OCI-LY1 (cell line): ENCODE measurements around the gene ZNF618.
"Not testable (repeated sequence)": the region's sequence is repeated elsewhere in the genome, so short reads cannot be mapped to it uniquely, and the experiment has no call there.

Experiments used
- H2AFZ ChIP-seq: fragments of 200-600 bp; sonication (generic), shearing (Covaris generic); 2 replicates; pipeline ENCODE4 v1.6.0; 2014; ENCODE audit warnings: antibody characterized with exemption, mild to moderate bottlenecking, low read length
- H3F3A ChIP-seq: fragments of 200-600 bp; sonication (generic), shearing (Covaris generic); 2 replicates; pipeline ENCODE4 v1.6.0; 2014; ENCODE audit warnings: mild to moderate bottlenecking, antibody characterized with exemption, low read length, moderate library complexity; ENCODE audit not compliant: insufficient read depth
- H3K27ac ChIP-seq: fragments of 200-600 bp; sonication (generic); 2 replicates; pipeline ENCODE4 v1.5.1; 2014; ENCODE audit warnings: low read length, mixed run types, mild to moderate bottlenecking, low read depth; ENCODE audit not compliant: poor library complexity, severe bottlenecking
- H3K27me3 ChIP-seq: fragments of 200-600 bp; sonication (generic); 2 replicates; pipeline ENCODE4 v1.6.0; 2014; ENCODE audit warnings: antibody characterized with exemption, mild to moderate bottlenecking, low read length, moderate library complexity; ENCODE audit not compliant: insufficient read depth
- H3K36me3 ChIP-seq: fragments of 200-600 bp; sonication (generic); 2 replicates; pipeline ENCODE4 v1.6.1; 2014; ENCODE audit warnings: mild to moderate bottlenecking, antibody characterized with exemption, low read length, moderate library complexity, mixed read lengths; ENCODE audit not compliant: insufficient read depth
- H3K4me1 ChIP-seq: fragments of 200-600 bp; sonication (generic); 2 replicates; pipeline ENCODE4 v1.5.1; 2014; ENCODE audit warnings: mild to moderate bottlenecking, low read length, moderate library complexity; ENCODE audit not compliant: insufficient read depth, severe bottlenecking
- H3K4me2 ChIP-seq: fragments of 200-600 bp; sonication (generic), shearing (Covaris generic); 2 replicates; pipeline ENCODE4 v1.6.1; 2014; ENCODE audit warnings: low read length
- H3K4me3 ChIP-seq: fragments of 200-600 bp; sonication (generic); 2 replicates; pipeline ENCODE4 v1.5.1; 2014; ENCODE audit warnings: low read length, low read depth, mild to moderate bottlenecking, mixed read lengths; ENCODE audit not compliant: poor library complexity, severe bottlenecking
- H3K79me2 ChIP-seq: fragments of 200-600 bp; shearing (Covaris generic); 2 replicates; pipeline ENCODE4 v1.6.1; 2016; ENCODE audit warnings: mixed run types, low read length, mixed read lengths; ENCODE audit not compliant: insufficient read depth
- H3K9ac ChIP-seq: fragments of 200-600 bp; sonication (generic), shearing (Covaris generic); 2 replicates; pipeline ENCODE4 v1.6.1; 2014; ENCODE audit warnings: mild to moderate bottlenecking, low read length, mixed read lengths
- H3K9me2 ChIP-seq: fragments of 200-600 bp; sonication (generic), shearing (Covaris generic); 2 replicates; pipeline ENCODE4 v1.6.1; 2014; ENCODE audit warnings: low read depth, mild to moderate bottlenecking, low read length, mixed read lengths
- H3K9me3 ChIP-seq: fragments of 200-600 bp; shearing (Covaris generic); 2 replicates; pipeline ENCODE4 v1.6.1; 2014; ENCODE audit warnings: low read length, mixed read lengths
- H4K20me1 ChIP-seq: fragments of 200-600 bp; sonication (generic), shearing (Covaris generic); 2 replicates; pipeline ENCODE4 v1.6.0; 2016; ENCODE audit warnings: mild to moderate bottlenecking, low read length; ENCODE audit not compliant: insufficient read depth
- EZH2 ChIP-seq: fragments of 200-600 bp; sonication (generic), shearing (Covaris generic); IDR thresholded peaks from 2 replicates; pipeline ENCODE4 v1.8.0; 2017; ENCODE audit warnings: borderline replicate concordance, mixed run types, mild to moderate bottlenecking, antibody characterized with exemption, low read length, moderate library complexity, mixed read lengths
- TF ChIP-seq, protein P1 (sequence below): fragments of 200-600 bp; sonication (generic), shearing (Covaris generic); IDR thresholded peaks from 2 replicates; pipeline ENCODE4 v1.5.1; 2017; ENCODE audit warnings: mild to moderate bottlenecking, antibody characterized with exemption, low read length, moderate library complexity, mixed read lengths

ZNF618 gene

GRCh38 chr9:114081441-114082016 lies 205.4 kb downstream of the ZNF618 start:
- H2AFZ ChIP-seq = no peak overlapping the region
- H3F3A ChIP-seq = no peaks in the 10 kb centered on the region
- H3K79me2 ChIP-seq = no peaks in the 10 kb centered on the region
- no peak overlapping the region for H3K4me2 ChIP-seq
- H3K9me3 ChIP-seq = no peaks in the 10 kb centered on the region
- no peak overlapping the region for H3K9ac ChIP-seq
- H3K4me3 ChIP-seq = no peak overlapping the region
- no peaks in the 10 kb centered on the region for H3K9me2 ChIP-seq
- H3K4me1 ChIP-seq = no peaks in the 10 kb centered on the region
- no peaks in the 10 kb centered on the region for H3K27me3 ChIP-seq
- no peak for TF ChIP-seq EZH2
- TF ChIP-seq, protein P1, sequence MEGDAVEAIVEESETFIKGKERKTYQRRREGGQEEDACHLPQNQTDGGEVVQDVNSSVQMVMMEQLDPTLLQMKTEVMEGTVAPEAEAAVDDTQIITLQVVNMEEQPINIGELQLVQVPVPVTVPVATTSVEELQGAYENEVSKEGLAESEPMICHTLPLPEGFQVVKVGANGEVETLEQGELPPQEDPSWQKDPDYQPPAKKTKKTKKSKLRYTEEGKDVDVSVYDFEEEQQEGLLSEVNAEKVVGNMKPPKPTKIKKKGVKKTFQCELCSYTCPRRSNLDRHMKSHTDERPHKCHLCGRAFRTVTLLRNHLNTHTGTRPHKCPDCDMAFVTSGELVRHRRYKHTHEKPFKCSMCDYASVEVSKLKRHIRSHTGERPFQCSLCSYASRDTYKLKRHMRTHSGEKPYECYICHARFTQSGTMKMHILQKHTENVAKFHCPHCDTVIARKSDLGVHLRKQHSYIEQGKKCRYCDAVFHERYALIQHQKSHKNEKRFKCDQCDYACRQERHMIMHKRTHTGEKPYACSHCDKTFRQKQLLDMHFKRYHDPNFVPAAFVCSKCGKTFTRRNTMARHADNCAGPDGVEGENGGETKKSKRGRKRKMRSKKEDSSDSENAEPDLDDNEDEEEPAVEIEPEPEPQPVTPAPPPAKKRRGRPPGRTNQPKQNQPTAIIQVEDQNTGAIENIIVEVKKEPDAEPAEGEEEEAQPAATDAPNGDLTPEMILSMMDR = no peak
- H3K27ac ChIP-seq = no peak overlapping the region
- no peaks in the 10 kb centered on the region for H3K36me3 ChIP-seq
- H4K20me1 ChIP-seq = no peaks in the 10 kb centered on the region

GRCh38 chr9:114082017-114082762 lies 206.1 kb downstream of the ZNF618 start:
- no peak overlapping the region for H2AFZ ChIP-seq

DNA sequence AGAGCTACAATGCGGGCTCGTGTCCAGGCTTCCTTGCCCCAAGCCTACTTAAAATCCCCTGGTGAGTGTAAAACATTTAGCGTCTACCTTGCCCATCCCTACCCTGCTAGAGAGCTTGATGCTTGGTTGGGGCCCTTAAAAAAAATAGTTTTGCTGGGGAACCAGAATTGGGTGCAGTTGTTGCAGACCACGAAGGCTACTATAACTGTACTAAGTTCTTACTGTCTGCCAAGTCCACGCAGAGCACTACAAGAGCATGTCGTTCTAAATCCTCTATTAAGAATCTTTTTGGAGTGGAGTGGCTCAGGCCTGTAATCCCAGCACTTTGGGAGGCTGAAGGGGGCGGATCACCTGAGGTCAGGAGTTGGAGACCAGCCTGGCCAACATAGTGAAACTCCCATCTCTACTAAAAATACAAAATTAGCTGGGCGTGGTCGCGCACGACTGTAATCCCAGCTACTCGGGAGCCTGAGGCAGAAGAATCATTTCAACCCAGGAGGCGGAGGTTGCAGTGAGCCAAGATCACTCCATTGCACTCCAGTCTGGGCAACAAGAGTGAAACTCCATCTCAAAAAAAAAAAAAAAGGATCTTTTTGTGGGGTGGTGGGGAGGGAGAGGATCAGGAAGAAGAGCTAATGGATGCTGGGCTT lies 206.8 kb downstream of the ZNF618 start:
- not testable (repeated sequence) for H2AFZ ChIP-seq, H3K79me2 ChIP-seq, H4K20me1 ChIP-seq, H3K4me3 ChIP-seq, H3K27me3 ChIP-seq, H3K4me1 ChIP-seq, H3K4me2 ChIP-seq, H3K9me2 ChIP-seq, H3K9me3 ChIP-seq, H3K36me3 ChIP-seq, H3K27ac ChIP-seq, H3F3A ChIP-seq, H3K9ac ChIP-seq

More at GRCh38 chr9:114082017-114082762, 206.1 kb downstream of the ZNF618 start:
- Histone ChIP-seq H4K20me1 (no peaks in the 10 kb centered on the region), H3K79me2 (no peaks in the 10 kb centered on the region), H3K4me2 (no peak overlapping the region), H3K9ac (no peak overlapping the region), H3K9me2 (no peaks in the 10 kb centered on the region), H3K36me3 (no peaks in the 10 kb centered on the region), H3K4me3 (no peak overlapping the region), H3K4me1 (no peaks in the 10 kb centered on the region), H3K9me3 (no peaks in the 10 kb centered on the region), H3F3A (no peaks in the 10 kb centered on the region), H3K27me3 (no peaks in the 10 kb centered on the region), H3K27ac (no peak overlapping the region)
- TF ChIP-seq, protein P1 = peak; percentile 87
- TF ChIP-seq EZH2 = no peak
